ENCODE results near the gene UROC1. TPM values are rescaled to one million over a fixed set of nuclear protein-coding genes. Genes with fewer than 3 reads are reported as not detected.

UROC1 gene
- total and polyA plus RNA-seq, 2 experiments from 2014 or later = not detected

- Histone ChIP-seq H3K79me2 (replicated peaks; ENCODE audit: insufficient read depth) (no peaks in the 10 kb centered on the region), H3K9me2 (ENCODE audit: insufficient read depth) (no peaks in the 10 kb centered on the region), H3K4me3 (no peak overlapping the region), H4K20me1 (replicated peaks; ENCODE audit: insufficient read depth) (no peaks in the 10 kb centered on the region), H3F3A (replicated peaks; ENCODE audit: low read depth) (no peaks in the 10 kb centered on the region), H3K4me1 (ENCODE audit: insufficient read depth) (0 out of 2 replicates have a peak, but pooled peaks cover 4% of the 10 kb centered on the region), H3K27me3 (ENCODE audit: insufficient read depth) (peaks cover 16% of the 10 kb centered on the region), H3K4me2 (no peak overlapping the region), H3K36me3 (ENCODE audit: insufficient read depth) (no peaks in the 10 kb centered on the region), H3K27ac (ENCODE audit: low read depth) (no peak overlapping the region), H2AFZ (no peak overlapping the region)
- Mint-ChIP-seq H3K27ac (no peak overlapping the region), H3K36me3 (ENCODE audit: low read depth) (no peaks in the 10 kb centered on the region), H3K27me3 (ENCODE audit: insufficient read depth, low read depth, poor library complexity) (peaks cover 11% of the 10 kb centered on the region), H3K9me3 (no peaks in the 10 kb centered on the region), H3K4me3 (no peak overlapping the region; the same call in 2 of the 3 replicates), H3K4me1 (peaks cover 9% of the 10 kb centered on the region)
- DNase-seq (ENCODE audit: low spot score) = no peak
- ATAC-seq = no peak
- TF ChIP-seq CREB1 (CRISPR knock-in tag; IDR thresholded peaks at IDR 0.05; ENCODE audit: low read depth) = no peak
- TF ChIP-seq EZH2phosphoT487 (IDR thresholded peaks at IDR 0.05; ENCODE audit: unreplicated experiment) = no peak
- TF ChIP-seq ETS1 (IDR thresholded peaks at IDR 0.05) = no peak
- no peak for TF ChIP-seq REST (IDR thresholded peaks at IDR 0.05; ENCODE audit: unreplicated experiment)
- TF ChIP-seq ZNF462 (CRISPR knock-in tag; IDR thresholded peaks at IDR 0.05) = no peak
- TF ChIP-seq JUNB (IDR thresholded peaks at IDR 0.05; ENCODE audit: unreplicated experiment) = no peak
- no peak for TF ChIP-seq CTCF (conservative IDR thresholded peaks at IDR 0.05; ENCODE audit: low read depth in 2 of 2)
- no peak for TF ChIP-seq POLR2AphosphoS5 (IDR thresholded peaks at IDR 0.05; ENCODE audit: low read depth)
- no peak for TF ChIP-seq STAT1 (IDR thresholded peaks at IDR 0.05; ENCODE audit: unreplicated experiment)
Measured at GRCh38 chr3:126525853-126526667, 8.5 kb upstream of the UROC1 start.
